Endothelial cell of umbilical vein (primary cell): ENCODE results near the gene VMP1. TPM values are rescaled to one million over a fixed set of nuclear protein-coding genes. Genes with fewer than 3 reads are reported as not detected.

Experiments used
- BruUV-seq: library from RNA; stranded (reverse); fragments of 400-500 nt; replicated peaks from 2 replicates; lab custom pipeline; 2021; lab: Mats Ljungman, UMichigan
- CTCF ChIA-PET: fragments of 300-600, 350-600 bp; sonication (Branson Sonifier 250); formaldehyde crosslinking; loops from one replicate; lab custom pipeline; 2021; ENCODE audit warnings: antibody characterized with exemption, inconsistent platforms; lab: Charles Lee
- POLR2A ChIA-PET: fragments of 300-600, 350-600 bp; sonication (Branson Sonifier 250); formaldehyde crosslinking; loops from one replicate; lab custom pipeline; 2021; ENCODE audit warnings: antibody characterized with exemption, inconsistent platforms; lab: Charles Lee
- DNase-seq: peaks from one replicate; pipeline ENCODE4 v3.0.0-alpha.2; 2011; ENCODE audit warnings: low read depth, low spot score
- FAIRE-seq: peaks from 2 replicates; lab custom pipeline; 2011; peaks lifted over from hg19 to GRCh38; lab: Jason Lieb, UNC
- H2AFZ ChIP-seq: 2 replicates; pipeline ENCODE4 v1.6.0; 2012; ENCODE audit warnings: low read depth, low read length, control low read depth, inconsistent platforms
- H3K27ac ChIP-seq: 2 replicates; pipeline ENCODE4 v1.5.1; 2011; ENCODE audit warnings: low read depth, mild to moderate bottlenecking, control low read depth, low read length, moderate library complexity; ENCODE audit not compliant: insufficient read depth
- H3K27me3 ChIP-seq, 2 experiments: 2 replicates each; pipeline versions ENCODE4 v1.6.0 to v1.6.1; 2011; ENCODE audit warnings: low read length in 2 of 2, mixed read lengths in 1 of 2; ENCODE audit not compliant: control insufficient read depth in 2 of 2, insufficient read depth in 2 of 2
- H3K36me3 ChIP-seq, 2 experiments: 2 replicates in 1 of 2; 3 replicates in 1 of 2; pipeline ENCODE4 v1.5.1; 2011; ENCODE audit warnings: low read length in 2 of 2, mild to moderate bottlenecking in 1 of 2, moderate library complexity in 1 of 2; ENCODE audit not compliant: control insufficient read depth in 2 of 2, insufficient read depth in 2 of 2; ENCODE audit errors: extremely low read depth in 1 of 2
- H3K4me1 ChIP-seq: 3 replicates; pipeline ENCODE4 v1.5.1; 2011; ENCODE audit warnings: mild to moderate bottlenecking, low read length; ENCODE audit not compliant: control insufficient read depth, insufficient read depth; ENCODE audit errors: extremely low read depth
- H3K4me2 ChIP-seq: 2 replicates; pipeline ENCODE4 v1.6.1; 2011; ENCODE audit warnings: low read length, control low read depth, mixed read lengths; ENCODE audit not compliant: insufficient read depth
- H3K4me3 ChIP-seq, 3 experiments: fragments of 200-600 bp in 1 of 3; sonication (generic), shearing (Covaris generic) in 1 of 3; replicated peaks in 1 of 3; 2 replicates each; pipeline ENCODE4 v1.5.1; 2011 to 2016; ENCODE audit warnings: control low read depth in 3 of 3, low read length in 3 of 3, mild to moderate bottlenecking in 2 of 3, inconsistent platforms in 1 of 3, low read depth in 1 of 3, moderate library complexity in 1 of 3; ENCODE audit not compliant: insufficient read depth in 1 of 3
- H3K79me2 ChIP-seq: 2 replicates; pipeline ENCODE4 v1.6.0; 2012; ENCODE audit warnings: low read length, inconsistent platforms; ENCODE audit not compliant: control insufficient read depth, insufficient read depth
- H3K9ac ChIP-seq: replicated peaks from 2 replicates; pipeline ENCODE3; 2011; ENCODE audit warnings: low read length, control low read depth; ENCODE audit not compliant: insufficient read depth; ENCODE audit errors: extremely low read depth
- H3K9me1 ChIP-seq: replicated peaks from 3 replicates; pipeline ENCODE4 v1.6.0; 2011; ENCODE audit warnings: mild to moderate bottlenecking, low read length; ENCODE audit not compliant: control insufficient read depth, insufficient read depth; ENCODE audit errors: extremely low read depth
- H3K9me3 ChIP-seq: replicated peaks from 2 replicates; pipeline ENCODE4 v1.5.1; 2012; ENCODE audit warnings: low read length, inconsistent platforms; ENCODE audit not compliant: control insufficient read depth, insufficient read depth
- H4K20me1 ChIP-seq: replicated peaks from 2 replicates; pipeline ENCODE3; 2011; ENCODE audit warnings: mild to moderate bottlenecking, low read length; ENCODE audit not compliant: control insufficient read depth, insufficient read depth; ENCODE audit errors: extremely low read depth
- EZH2 ChIP-seq: IDR thresholded peaks from 2 replicates; pipeline ENCODE4 v1.6.1; 2012; ENCODE audit warnings: borderline replicate concordance, low read depth, mild to moderate bottlenecking, moderate library complexity, low read length, inconsistent platforms; ENCODE audit not compliant: severe bottlenecking
- FOS ChIP-seq: IDR thresholded peaks from 2 replicates; pipeline ENCODE4 v1.6.1; 2011; ENCODE audit warnings: mild to moderate bottlenecking, low read length, moderate library complexity, borderline replicate concordance; ENCODE audit not compliant: insufficient read depth
- JUN ChIP-seq: IDR thresholded peaks from 2 replicates; pipeline ENCODE4 v1.6.1; 2011; ENCODE audit warnings: borderline replicate concordance, low read depth; ENCODE audit not compliant: insufficient read length, insufficient read depth
- MYC ChIP-seq: IDR thresholded peaks from one replicate; pipeline ENCODE4 v1.6.1; 2011; ENCODE audit warnings: mild to moderate bottlenecking, low read depth, low read length
- POLR2A ChIP-seq: IDR thresholded peaks from 2 replicates; pipeline ENCODE4 v1.6.1; 2012; ENCODE audit warnings: low read depth, mild to moderate bottlenecking, control low read depth, low read length
- POLR2AphosphoS5 ChIP-seq: IDR thresholded peaks from 2 replicates; pipeline ENCODE4 v1.6.1; 2012; ENCODE audit warnings: low read depth, mild to moderate bottlenecking, control low read depth, low read length, moderate library complexity; ENCODE audit not compliant: insufficient read depth
- dilution Hi-C: fragments of 300-500 bp; cut with MboI; formaldehyde crosslinking; loops from one replicate; pipeline ENCODE4 v1.15.0; 2019; ENCODE audit warnings: low sequenced_read_pairs; ENCODE audit not compliant: extremely low pct_ligation_motif_present
- intact Hi-C: fragments of 100-400 bp; cut with micrococcal nuclease; formaldehyde crosslinking; loops from one replicate; pipeline ENCODE4 v1.10.0; 2022
- polyA plus RNA-seq, 4 experiments: library from polyadenylated mRNA; depleted of rRNA in 3 of 4; stranded (reverse) in 3 of 4; unstranded in 1 of 4; fragments of >200 nt; gene quantifications; 2 replicates each; pipeline versions ENCODE4 v1.2.1 to v1.2.3, GENCODE V29; 2011 to 2012; ENCODE audit warnings: missing spikeins in 1 of 4
- total RNA-seq: library from RNA; stranded (reverse); gene quantifications from 2 replicates; pipeline ENCODE4 v1.2.3, GENCODE V29; 2021
- TF ChIP-seq, protein P1 (sequence below): IDR thresholded peaks from 2 replicates; pipeline ENCODE4 v1.6.1; 2011; ENCODE audit not compliant: insufficient read depth, insufficient read length
- TF ChIP-seq, protein P2 (sequence below), 2 donors: IDR thresholded peaks; 1 replicate in 1 of 2; 2 replicates in 1 of 2; pipeline ENCODE4 v1.5.1; 2011; ENCODE audit warnings: low read length in 2 of 2, mild to moderate bottlenecking in 2 of 2, moderate library complexity in 2 of 2, control low read depth in 1 of 2, inconsistent platforms in 1 of 2, low read depth in 1 of 2; ENCODE audit not compliant: insufficient read depth in 1 of 2; ENCODE audit errors: extremely low read depth in 1 of 2

Gene VMP1
- total and polyA plus RNA-seq, 2 donors (not counting 3 experiments of a cell fraction or from before 2014, with no cell fraction given) = 138 to 270 TPM

DNA sequence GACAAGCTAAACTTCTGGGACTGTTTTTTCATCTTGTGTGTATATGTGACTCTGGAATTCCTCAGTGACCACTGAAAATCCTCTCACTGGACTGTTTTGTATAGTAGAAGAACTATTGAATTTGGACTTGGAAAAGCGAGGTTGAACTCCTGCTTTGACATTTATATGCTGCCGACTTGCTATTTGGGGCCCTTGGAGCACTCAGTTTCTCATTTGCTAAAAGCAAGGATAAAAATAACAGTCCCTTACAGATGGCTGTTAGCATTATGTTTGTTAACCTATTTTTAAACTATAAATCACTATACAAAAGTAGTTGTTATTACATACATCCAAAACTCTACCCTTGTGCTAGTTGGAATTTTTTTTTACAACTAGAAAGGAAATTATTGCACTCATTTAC is 9.0 kb downstream of the VMP1 start:
- H3K9ac ChIP-seq = no peak overlapping the region
- H3K4me2 ChIP-seq = no peak overlapping the region
- H3K4me3 ChIP-seq = no peak overlapping the region
- DNase-seq (no peak), FAIRE-seq (no peak)
- no peak overlapping the region for H3K27ac ChIP-seq
- dilution Hi-C loops (no loop called here), intact Hi-C loops (no loop called here)
- H3K36me3 ChIP-seq = no peaks in the 10 kb centered on the region
- H3K79me2 ChIP-seq = peaks cover 83% of the 10 kb centered on the region
- no peaks in the 10 kb centered on the region for H3K9me3 ChIP-seq
- POLR2A ChIA-PET = no interaction called here
- no peaks in the 10 kb centered on the region for H3K9me1 ChIP-seq
- BruUV-seq = no TSS peak
- no peaks in the 10 kb centered on the region for H3K27me3 ChIP-seq
- H3K4me1 ChIP-seq = no peaks in the 10 kb centered on the region
- H4K20me1 ChIP-seq = peaks cover 6% of the 10 kb centered on the region
- no peak overlapping the region for H2AFZ ChIP-seq
- CTCF ChIA-PET = interaction anchor here (0.7 kb wide), 1 partner anchor 46 kb away, joined by 3 read pairs; no protein-coding TSS in a partner anchor
- TF ChIP-seq, protein P1, sequence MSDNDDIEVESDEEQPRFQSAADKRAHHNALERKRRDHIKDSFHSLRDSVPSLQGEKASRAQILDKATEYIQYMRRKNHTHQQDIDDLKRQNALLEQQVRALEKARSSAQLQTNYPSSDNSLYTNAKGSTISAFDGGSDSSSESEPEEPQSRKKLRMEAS = no peak
- TF ChIP-seq POLR2AphosphoS5 (no peak), MYC (no peak), EZH2 (no peak), POLR2A (no peak), JUN (no peak), FOS (no peak)
- TF ChIP-seq, protein P2, sequence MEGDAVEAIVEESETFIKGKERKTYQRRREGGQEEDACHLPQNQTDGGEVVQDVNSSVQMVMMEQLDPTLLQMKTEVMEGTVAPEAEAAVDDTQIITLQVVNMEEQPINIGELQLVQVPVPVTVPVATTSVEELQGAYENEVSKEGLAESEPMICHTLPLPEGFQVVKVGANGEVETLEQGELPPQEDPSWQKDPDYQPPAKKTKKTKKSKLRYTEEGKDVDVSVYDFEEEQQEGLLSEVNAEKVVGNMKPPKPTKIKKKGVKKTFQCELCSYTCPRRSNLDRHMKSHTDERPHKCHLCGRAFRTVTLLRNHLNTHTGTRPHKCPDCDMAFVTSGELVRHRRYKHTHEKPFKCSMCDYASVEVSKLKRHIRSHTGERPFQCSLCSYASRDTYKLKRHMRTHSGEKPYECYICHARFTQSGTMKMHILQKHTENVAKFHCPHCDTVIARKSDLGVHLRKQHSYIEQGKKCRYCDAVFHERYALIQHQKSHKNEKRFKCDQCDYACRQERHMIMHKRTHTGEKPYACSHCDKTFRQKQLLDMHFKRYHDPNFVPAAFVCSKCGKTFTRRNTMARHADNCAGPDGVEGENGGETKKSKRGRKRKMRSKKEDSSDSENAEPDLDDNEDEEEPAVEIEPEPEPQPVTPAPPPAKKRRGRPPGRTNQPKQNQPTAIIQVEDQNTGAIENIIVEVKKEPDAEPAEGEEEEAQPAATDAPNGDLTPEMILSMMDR (IDR thresholded peaks at IDR 0.05; ENCODE audit: extremely low read depth in 1 of 2, insufficient read depth in 1 of 2, low read depth in 1 of 2, low read length in 2 of 2) = no peak
